ENCODE measurements around the gene SIGLEC10.
"Not testable (repeated sequence)": the region's sequence is repeated elsewhere in the genome, so short reads cannot be mapped to it uniquely, and the experiment has no call there.

SIGLEC10 gene

GRCh38 chr19:51434456-51434855 is 17.0 kb upstream of the SIGLEC10 start:
- DNase-seq, result no peak

GRCh38 chr19:51433043-51433442 is 15.6 kb upstream of the SIGLEC10 start:
- DNase-seq, result no peak

- no peak for DNase-seq
These were observed 13.7 kb upstream of the SIGLEC10 start for GRCh38 chr19:51431124-51431523.

GRCh38 chr19:51430221-51430620 is 12.8 kb upstream of the SIGLEC10 start:
- no peak for DNase-seq

GRCh38 chr19:51427201-51427600 is 9.8 kb upstream of the SIGLEC10 start:
- no peak for DNase-seq

GRCh38 chr19:51422053-51422448 is 4.6 kb upstream of the SIGLEC10 start:
- peak; percentile 88 for DNase-seq

GRCh38 chr19:51421229-51422052 is 4.0 kb upstream of the SIGLEC10 start:
- DNase-seq, result no peak

- DNase-seq, result not testable (repeated sequence)
These were observed 3.1 kb upstream of the SIGLEC10 start for GRCh38 chr19:51420511-51420910.

GRCh38 chr19:51418707-51419106 is 1.3 kb upstream of the SIGLEC10 start:
- DNase-seq, result no peak

GRCh38 chr19:51417810-51418157 is 342 bp upstream of the SIGLEC10 start:
- DNase-seq, result no peak

- DNase-seq, result not testable (repeated sequence)
These were observed 1.0 kb downstream of the SIGLEC10 start for GRCh38 chr19:51416422-51416821.

- DNase-seq, result no peak
These were observed 2.3 kb downstream of the SIGLEC10 start for GRCh38 chr19:51415187-51415586.

- DNase-seq, result no peak
These were observed 6.3 kb downstream of the SIGLEC10 start for GRCh38 chr19:51410950-51411748.

- DNase-seq, result peak; percentile 18
These were observed 9.8 kb downstream of the SIGLEC10 start for GRCh38 chr19:51407511-51408131.

- no peak for DNase-seq
These were observed 15.3 kb downstream of the SIGLEC10 start for GRCh38 chr19:51402117-51402516.

- not testable (repeated sequence) for DNase-seq
These were observed 17.5 kb downstream of the SIGLEC10 start for GRCh38 chr19:51399936-51400335.

- DNase-seq, result no peak
These were observed 18.2 kb downstream of the SIGLEC10 start for GRCh38 chr19:51399231-51399630.

- DNase-seq, result no peak
These were observed 19.2 kb downstream of the SIGLEC10 start for GRCh38 chr19:51398096-51398704.

GRCh38 chr19:51397453-51397852 is 20.0 kb downstream of the SIGLEC10 start:
- not testable (repeated sequence) for DNase-seq

GRCh38 chr19:51396175-51396574 is 21.3 kb downstream of the SIGLEC10 start:
- no peak for DNase-seq

GRCh38 chr19:51394050-51394836 is 23.2 kb downstream of the SIGLEC10 start:
- DNase-seq, result peak; percentile 81

- DNase-seq, result no peak
These were observed 24.7 kb downstream of the SIGLEC10 start for GRCh38 chr19:51392701-51393100.
